ENCODE results near the gene SIN3B. TPM values are rescaled to one million over a fixed set of nuclear protein-coding genes. Genes with fewer than 3 reads are reported as not detected.
A peak's percentile ranks its signal among the peaks of the same experiment; 100 is the strongest.

Gene SIN3B
- total and polyA plus RNA-seq, 9 of the 15 experiments (the other 6 are each of a cell fraction or from before 2014, with no cell fraction given): 0.51 to 34.2 (median 14.3) TPM

DNA sequence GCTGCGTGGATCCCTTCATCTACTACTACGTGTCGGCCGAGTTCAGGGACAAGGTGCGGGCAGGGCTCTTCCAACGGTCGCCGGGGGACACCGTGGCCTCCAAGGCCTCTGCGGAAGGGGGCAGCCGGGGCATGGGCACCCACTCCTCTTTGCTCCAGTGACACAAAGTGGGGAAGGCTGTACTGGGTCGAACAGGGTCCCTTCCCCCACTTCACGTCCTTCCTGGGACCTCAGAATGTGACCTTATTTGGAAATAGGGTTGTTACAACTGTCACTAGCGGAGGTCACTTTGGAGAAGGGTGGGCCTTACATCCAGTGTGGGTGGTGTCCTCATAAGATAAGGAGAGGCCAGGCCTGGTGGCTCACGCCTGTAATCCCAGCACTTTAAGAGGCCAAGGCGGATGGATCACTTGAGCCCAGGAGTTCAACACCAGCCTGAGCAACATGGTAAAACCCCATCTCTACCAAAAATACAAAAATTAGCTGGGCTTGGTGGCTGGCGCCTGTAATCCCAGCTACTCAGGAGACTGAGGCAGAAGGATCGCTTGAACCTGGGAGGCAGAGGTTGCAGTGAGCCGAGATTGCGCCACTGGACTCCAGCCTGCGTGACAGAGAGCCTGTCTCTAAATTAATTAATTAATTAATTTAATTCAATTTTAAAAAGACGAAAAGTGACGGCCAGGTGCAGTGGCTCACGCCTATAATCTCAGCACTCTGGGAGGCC is 61.4 kb downstream of the SIN3B start (continued):
- TF ChIP-seq RBM14 (IDR thresholded peaks at IDR 0.05; ENCODE audit: borderline replicate concordance, insufficient read depth, low read depth, low read length) (no peak), BCOR (IDR thresholded peaks at IDR 0.05) (peak; percentile 39), PML (IDR thresholded peaks at IDR 0.05; ENCODE audit: low read length) (peak; percentile 22; the same call in 1 of the 2 replicates), CC2D1A (IDR thresholded peaks at IDR 0.05) (0 out of 2 replicates have a peak, but pooled peaks have one; percentile 21), EP400 (IDR thresholded peaks at IDR 0.05) (peak; percentile 69), ZSCAN32 (CRISPR knock-in tag; IDR thresholded peaks at IDR 0.05) (0 out of 2 replicates have a peak, but pooled peaks have one; percentile 48), NEUROD1 (IDR thresholded peaks at IDR 0.05; ENCODE audit: borderline replicate concordance, low read depth, low read length, partially characterized antibody) (peak; percentile 35), SUPT5H (IDR thresholded peaks at IDR 0.05) (peak; percentile 82), HDAC3 (IDR thresholded peaks at IDR 0.05; ENCODE audit: borderline replicate concordance, partially characterized antibody) (no peak), EGR1 (conservative IDR thresholded peaks at IDR 0.05) (peak; percentile 89), NCOA1 (IDR thresholded peaks at IDR 0.05; ENCODE audit: low read depth) (peak; percentile 72; the same call in 1 of the 2 replicates), HNRNPLL (IDR thresholded peaks at IDR 0.05; ENCODE audit: low read depth, low read length, poor library complexity, severe bottlenecking) (peak; percentile 26), ARHGAP35 (IDR thresholded peaks at IDR 0.05; ENCODE audit: partially characterized antibody) (no peak), MEF2D (tag; conservative IDR thresholded peaks at IDR 0.05; ENCODE audit: low read depth) (peak; percentile 16), PTTG1 (tag; IDR thresholded peaks at IDR 0.05; ENCODE audit: low read depth) (no peak), KDM5B (IDR thresholded peaks at IDR 0.05; ENCODE audit: insufficient replicate concordance, low read depth, low read length) (no peak), SMARCA5 (IDR thresholded peaks at IDR 0.05) (0 out of 2 replicates have a peak, but pooled peaks have one; percentile 17), TAF15 (IDR thresholded peaks at IDR 0.05; ENCODE audit: low read depth, low read length) (no peak), TARDBP (IDR thresholded peaks at IDR 0.05) (0 out of 2 replicates have a peak, but pooled peaks have one; percentile 14), PCBP2 (IDR thresholded peaks at IDR 0.05; ENCODE audit: low read depth, low read length, poor library complexity, severe bottlenecking) (no peak)
- TF ChIP-seq, protein P1, sequence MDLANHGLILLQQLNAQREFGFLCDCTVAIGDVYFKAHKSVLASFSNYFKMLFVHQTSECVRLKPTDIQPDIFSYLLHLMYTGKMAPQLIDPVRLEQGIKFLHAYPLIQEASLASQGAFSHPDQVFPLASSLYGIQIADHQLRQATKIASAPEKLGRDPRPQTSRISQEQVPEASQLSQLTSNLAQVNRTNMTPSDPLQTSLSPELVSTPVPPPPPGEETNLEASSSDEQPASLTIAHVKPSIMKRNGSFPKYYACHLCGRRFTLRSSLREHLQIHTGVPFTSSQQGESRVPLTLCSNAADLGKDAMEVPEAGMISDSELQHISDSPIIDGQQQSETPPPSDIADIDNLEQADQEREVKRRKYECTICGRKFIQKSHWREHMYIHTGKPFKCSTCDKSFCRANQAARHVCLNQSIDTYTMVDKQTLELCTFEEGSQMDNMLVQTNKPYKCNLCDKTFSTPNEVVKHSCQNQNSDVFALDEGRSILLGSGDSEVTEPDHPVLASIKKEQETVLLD (IDR thresholded peaks at IDR 0.05): peak; percentile 63; the same call in 1 of the 2 replicates
- TF ChIP-seq, protein P2, sequence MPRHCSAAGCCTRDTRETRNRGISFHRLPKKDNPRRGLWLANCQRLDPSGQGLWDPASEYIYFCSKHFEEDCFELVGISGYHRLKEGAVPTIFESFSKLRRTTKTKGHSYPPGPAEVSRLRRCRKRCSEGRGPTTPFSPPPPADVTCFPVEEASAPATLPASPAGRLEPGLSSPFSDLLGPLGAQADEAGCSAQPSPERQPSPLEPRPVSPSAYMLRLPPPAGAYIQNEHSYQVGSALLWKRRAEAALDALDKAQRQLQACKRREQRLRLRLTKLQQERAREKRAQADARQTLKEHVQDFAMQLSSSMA (CRISPR knock-in tag; IDR thresholded peaks at IDR 0.05): no peak
- TF ChIP-seq, protein P3, sequence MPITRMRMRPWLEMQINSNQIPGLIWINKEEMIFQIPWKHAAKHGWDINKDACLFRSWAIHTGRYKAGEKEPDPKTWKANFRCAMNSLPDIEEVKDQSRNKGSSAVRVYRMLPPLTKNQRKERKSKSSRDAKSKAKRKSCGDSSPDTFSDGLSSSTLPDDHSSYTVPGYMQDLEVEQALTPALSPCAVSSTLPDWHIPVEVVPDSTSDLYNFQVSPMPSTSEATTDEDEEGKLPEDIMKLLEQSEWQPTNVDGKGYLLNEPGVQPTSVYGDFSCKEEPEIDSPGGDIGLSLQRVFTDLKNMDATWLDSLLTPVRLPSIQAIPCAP (CRISPR knock-in tag; IDR thresholded peaks at IDR 0.05; ENCODE audit: borderline replicate concordance): no peak
- TF ChIP-seq, protein P4, sequence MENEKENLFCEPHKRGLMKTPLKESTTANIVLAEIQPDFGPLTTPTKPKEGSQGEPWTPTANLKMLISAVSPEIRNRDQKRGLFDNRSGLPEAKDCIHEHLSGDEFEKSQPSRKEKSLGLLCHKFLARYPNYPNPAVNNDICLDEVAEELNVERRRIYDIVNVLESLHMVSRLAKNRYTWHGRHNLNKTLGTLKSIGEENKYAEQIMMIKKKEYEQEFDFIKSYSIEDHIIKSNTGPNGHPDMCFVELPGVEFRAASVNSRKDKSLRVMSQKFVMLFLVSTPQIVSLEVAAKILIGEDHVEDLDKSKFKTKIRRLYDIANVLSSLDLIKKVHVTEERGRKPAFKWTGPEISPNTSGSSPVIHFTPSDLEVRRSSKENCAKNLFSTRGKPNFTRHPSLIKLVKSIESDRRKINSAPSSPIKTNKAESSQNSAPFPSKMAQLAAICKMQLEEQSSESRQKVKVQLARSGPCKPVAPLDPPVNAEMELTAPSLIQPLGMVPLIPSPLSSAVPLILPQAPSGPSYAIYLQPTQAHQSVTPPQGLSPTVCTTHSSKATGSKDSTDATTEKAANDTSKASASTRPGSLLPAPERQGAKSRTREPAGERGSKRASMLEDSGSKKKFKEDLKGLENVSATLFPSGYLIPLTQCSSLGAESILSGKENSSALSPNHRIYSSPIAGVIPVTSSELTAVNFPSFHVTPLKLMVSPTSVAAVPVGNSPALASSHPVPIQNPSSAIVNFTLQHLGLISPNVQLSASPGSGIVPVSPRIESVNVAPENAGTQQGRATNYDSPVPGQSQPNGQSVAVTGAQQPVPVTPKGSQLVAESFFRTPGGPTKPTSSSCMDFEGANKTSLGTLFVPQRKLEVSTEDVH (IDR thresholded peaks at IDR 0.05; ENCODE audit: low read depth, partially characterized antibody): peak; percentile 56
